IgD-negative memory B cell (primary cell): ENCODE results near the gene UNC13D. TPM values are rescaled to one million over a fixed set of nuclear protein-coding genes. Genes with fewer than 3 reads are reported as not detected.
A peak's percentile ranks its signal among the peaks of the same experiment; 100 is the strongest.
"Not testable (repeated sequence)": the region's sequence is repeated elsewhere in the genome, so short reads cannot be mapped to it uniquely, and the experiment has no call there.

Source experiments
- H3K27ac Mint-ChIP-seq, 3 donors: one replicate each; pipeline ENCODE4 v1.8.0; 2020 to 2022; ENCODE audit warnings: mild to moderate bottlenecking in 3 of 3, mixed read lengths in 3 of 3, moderate library complexity in 1 of 3
- H3K27me3 Mint-ChIP-seq: one replicate; pipeline ENCODE4 v1.8.0; 2021; ENCODE audit warnings: mixed read lengths
- H3K36me3 Mint-ChIP-seq: one replicate; pipeline ENCODE4 v1.8.0; 2020; ENCODE audit warnings: mild to moderate bottlenecking, mixed read lengths
- H3K4me1 Mint-ChIP-seq, 3 donors: one replicate each; pipeline ENCODE4 v1.8.0; 2020 to 2022; ENCODE audit warnings: mixed read lengths in 3 of 3, mild to moderate bottlenecking in 1 of 3
- H3K4me3 Mint-ChIP-seq, 4 donors: one replicate each; pipeline ENCODE4 v1.8.0; 2020 to 2022; ENCODE audit warnings: mild to moderate bottlenecking in 4 of 4, mixed read lengths in 4 of 4, moderate library complexity in 3 of 4
- H3K9me3 Mint-ChIP-seq, 3 donors: one replicate each; pipeline ENCODE4 v1.8.0; 2020 to 2021; ENCODE audit warnings: mixed read lengths in 3 of 3, mild to moderate bottlenecking in 1 of 3
- polyA plus RNA-seq: library from polyadenylated mRNA; unstranded; fragments of 300-500 nt; fragmentation: Illumina TruSeq; gene quantifications from one replicate; pipeline ENCODE4 v1.2.3, GENCODE V29; 2021

UNC13D gene
- polyA plus RNA-seq, 1 donor from 2014 or later, result 42.0 TPM

GRCh38 chr17:75778066-75778860 is 65.9 kb downstream of the UNC13D start:
- not testable (repeated sequence) for H3K36me3 Mint-ChIP-seq, H3K9me3 Mint-ChIP-seq, H3K27me3 Mint-ChIP-seq
- H3K27ac Mint-ChIP-seq, result peak overlapping the region; percentile 67 to 95 (median 89)
- H3K4me1 Mint-ChIP-seq, result peaks cover 31 to 38% (median 32%) of the 10 kb centered on the region in 3 donors
- H3K4me3 Mint-ChIP-seq, result peak overlapping the region; percentile 82 to 99 (median 98)

GRCh38 chr17:75777296-75777922 is 66.8 kb downstream of the UNC13D start:
- H3K36me3 Mint-ChIP-seq, result peaks cover 5% of the 10 kb centered on the region
- peak overlapping the region; percentile 82 to 99 (median 91) for H3K4me3 Mint-ChIP-seq
- peaks cover 26 to 33% (median 27%) of the 10 kb centered on the region in 3 donors for H3K4me1 Mint-ChIP-seq
- peak overlapping the region; percentile 23 to 89 (median 87) for H3K27ac Mint-ChIP-seq
- no peaks in the 10 kb centered on the region for H3K27me3 Mint-ChIP-seq
- peaks cover 0 to 4% (median 2%) of the 10 kb centered on the region in 3 donors for H3K9me3 Mint-ChIP-seq

Other genes with a start within 250 kb of the UNC13D start
- 0.36 TPM for gene SMIM5, start 211.0 kb downstream of the UNC13D start, polyA plus RNA-seq
- 25.3 TPM for gene RECQL5, start 177.2 kb downstream of the UNC13D start, polyA plus RNA-seq
- gene SAP30BP, start 177.1 kb downstream of the UNC13D start, polyA plus RNA-seq, result 119 TPM
- gene ITGB4, start 122.9 kb downstream of the UNC13D start, polyA plus RNA-seq, result 0.48 TPM
- gene GALK1, start 79.2 kb downstream of the UNC13D start, polyA plus RNA-seq, result 18.6 TPM
- 28.6 TPM for gene UNK, start 59.6 kb downstream of the UNC13D start, polyA plus RNA-seq
- gene WBP2, start 10.9 kb upstream of the UNC13D start, polyA plus RNA-seq, result 131 TPM
- 12.4 TPM for gene TRIM47, start 34.2 kb upstream of the UNC13D start, polyA plus RNA-seq
- 25.0 TPM for gene TRIM65, start 52.5 kb upstream of the UNC13D start, polyA plus RNA-seq
- 77.5 TPM for gene MRPL38, start 60.5 kb upstream of the UNC13D start, polyA plus RNA-seq
- gene FBF1, start 96.6 kb upstream of the UNC13D start, polyA plus RNA-seq, result 1.9 TPM
- 19.3 TPM for gene ACOX1, start 134.8 kb upstream of the UNC13D start, polyA plus RNA-seq
- gene TEN1, start 134.8 kb upstream of the UNC13D start, polyA plus RNA-seq, result 27.0 TPM
- 0.71 TPM for gene CDK3, start 156.5 kb upstream of the UNC13D start, polyA plus RNA-seq
- gene EVPL, start 182.9 kb upstream of the UNC13D start, polyA plus RNA-seq, result not detected
- 58.7 TPM for gene SRP68, start 228.1 kb upstream of the UNC13D start, polyA plus RNA-seq
- 0.21 TPM for gene GALR2, start 230.4 kb upstream of the UNC13D start, polyA plus RNA-seq
- 1.6 TPM for gene ZACN, start 234.8 kb upstream of the UNC13D start, polyA plus RNA-seq